GM12892 (cell line): ENCODE results near the gene LYPLAL1.

Experiments used
- POLR2A ChIP-seq: IDR thresholded peaks from 2 replicates; pipeline ENCODE4 v1.6.1; 2011; ENCODE audit warnings: low read depth, low read length, control low read depth
- POLR2AphosphoS5 ChIP-seq: IDR thresholded peaks from 2 replicates; pipeline ENCODE4 v1.6.1; 2011; ENCODE audit warnings: low read depth, low read length, control low read depth
- TAF1 ChIP-seq: IDR thresholded peaks from 2 replicates; pipeline ENCODE4 v1.6.1; 2011; ENCODE audit warnings: low read depth, mild to moderate bottlenecking, control low read depth, low read length, borderline replicate concordance

GRCh38 chr1:219159946-219160645, 13.6 kb upstream of the LYPLAL1 start:
- TF ChIP-seq POLR2A (no peak), POLR2AphosphoS5 (no peak), TAF1 (no peak)
